Left kidney (tissue), 2 donors: Measurements from ENCODE around the gene SNX11. TPM values are rescaled to one million over a fixed set of nuclear protein-coding genes. Genes with fewer than 3 reads are reported as not detected.
A peak's percentile ranks its signal among the peaks of the same experiment; 100 is the strongest.

Experiments
- DNase-seq: peaks from one replicate; pipeline ENCODE4 v3.0.0-alpha.2; 2013
- polyA plus RNA-seq: library from polyadenylated mRNA; unstranded; fragments of 120-200 nt; gene quantifications from one replicate; pipeline ENCODE4 v1.2.1, GENCODE V29; 2013; ENCODE audit not compliant: insufficient read length

Gene SNX11
- polyA plus RNA-seq, 1 donor: 22.1 TPM

DNA sequence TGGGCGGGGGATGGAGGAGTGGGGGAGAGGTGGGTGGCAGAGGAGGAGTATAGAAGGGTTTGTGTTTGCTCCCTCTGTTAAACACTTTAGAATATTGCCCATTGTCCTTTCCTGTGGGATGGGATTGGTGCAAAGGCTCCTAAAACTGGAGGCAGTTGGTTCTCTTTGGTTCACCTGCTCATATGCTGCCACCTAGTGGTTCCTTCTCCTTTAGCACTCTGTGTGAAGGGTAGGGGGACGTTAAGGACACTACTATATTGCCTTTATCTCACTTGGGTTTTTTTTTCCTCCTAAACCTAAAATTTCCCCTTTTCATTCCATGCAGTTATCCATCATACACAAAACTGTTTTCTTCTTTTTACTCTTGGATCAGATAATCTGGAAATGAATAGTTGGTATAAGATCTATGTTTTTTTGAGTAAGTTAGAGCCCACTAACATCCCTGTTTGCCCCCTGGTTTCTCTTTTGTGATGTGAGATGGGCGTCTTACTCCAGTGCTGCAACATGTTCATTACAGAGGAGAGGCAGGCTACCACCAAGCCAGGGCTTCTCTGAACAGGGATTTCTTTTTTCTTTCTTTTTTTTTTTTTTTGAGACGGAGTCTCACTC, 23.8 kb downstream of the SNX11 start:
- peak; percentile 84 for DNase-seq

DNA sequence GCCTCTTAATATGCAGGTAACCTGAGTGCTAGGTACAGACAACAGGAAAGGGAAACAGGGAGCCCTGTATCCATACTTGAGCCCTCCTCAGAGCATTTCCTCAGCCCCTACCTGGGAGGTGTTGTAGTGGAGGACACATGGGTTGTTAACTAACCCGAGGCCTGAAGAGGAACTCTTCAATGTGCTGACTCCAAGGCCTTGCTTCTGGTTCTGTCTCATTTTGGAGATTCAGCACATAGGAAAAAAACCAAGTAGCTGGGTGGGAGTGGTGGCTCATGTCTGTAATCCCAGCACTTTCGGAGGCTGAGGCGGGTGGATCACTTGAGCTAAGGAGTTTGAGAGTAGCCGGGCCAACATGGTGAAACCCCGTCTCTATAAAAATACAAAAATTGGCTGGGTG, 24.8 kb downstream of the SNX11 start:
- no peak for DNase-seq

DNA sequence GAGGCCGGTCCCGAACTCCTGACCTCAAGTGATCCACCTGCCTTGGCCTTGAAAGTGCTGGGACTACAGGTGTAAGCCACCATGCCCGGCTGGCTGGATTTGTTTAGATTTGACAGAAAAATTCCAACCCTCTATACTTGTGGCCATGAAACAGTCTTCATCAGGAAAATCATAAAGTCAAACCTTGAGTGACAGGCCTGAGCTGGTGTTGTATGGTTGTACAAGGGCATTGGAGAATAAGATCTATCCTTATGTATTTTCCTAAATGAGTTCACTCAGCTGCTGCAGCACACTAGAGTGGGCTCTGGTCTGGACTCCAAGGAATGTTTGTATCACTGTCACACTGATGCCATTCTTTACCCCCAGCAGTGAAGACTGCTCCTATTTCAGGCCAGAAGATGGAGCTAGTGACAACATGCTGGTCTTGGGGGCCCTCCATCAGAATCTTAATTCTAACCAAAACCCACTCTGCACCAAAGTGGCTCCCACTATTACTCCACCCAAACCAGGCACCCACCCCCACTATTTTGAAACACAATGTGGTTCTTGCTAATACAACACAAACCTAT, 27.4 kb downstream of the SNX11 start:
- DNase-seq: no peak

DNA sequence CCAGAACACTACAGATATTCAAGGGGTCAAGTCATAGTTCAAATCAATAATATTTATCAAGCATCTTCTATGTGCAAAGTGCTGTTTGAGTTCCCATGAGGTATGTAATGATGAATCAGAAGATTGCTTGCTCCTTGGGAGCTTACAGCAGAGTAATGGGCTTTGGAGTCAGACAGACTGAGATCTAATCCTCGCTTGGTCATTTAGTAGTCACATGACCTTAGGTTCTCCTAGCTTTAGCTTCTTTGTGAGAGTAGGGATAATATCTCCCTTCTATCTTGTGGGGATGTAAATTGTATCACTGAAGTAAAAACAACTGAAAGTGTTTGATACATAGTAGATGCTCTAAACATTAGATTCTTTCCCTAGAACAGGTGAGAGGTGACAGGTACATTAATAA, 30.1 kb downstream of the SNX11 start:
- DNase-seq: no peak

DNA sequence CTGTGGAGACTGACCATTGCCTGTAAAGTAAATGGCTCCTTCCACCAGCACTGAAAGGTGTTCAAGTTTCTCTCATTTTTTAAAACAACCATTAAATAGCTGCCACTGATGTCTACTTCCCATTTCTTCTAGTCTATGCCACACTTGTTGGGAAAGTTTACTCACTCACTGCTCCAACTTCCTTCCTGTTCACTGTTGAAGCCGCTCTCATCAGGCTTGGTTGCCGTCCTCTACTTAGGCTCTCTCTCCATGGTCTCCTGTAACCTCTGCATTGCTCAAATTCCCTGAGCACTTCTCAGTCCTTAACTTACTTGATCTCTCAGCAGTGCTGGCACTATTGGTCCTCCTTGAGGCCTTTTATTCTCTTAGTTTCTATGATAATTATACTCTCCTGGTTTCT, 32.4 kb downstream of the SNX11 start:
- DNase-seq: no peak

DNA sequence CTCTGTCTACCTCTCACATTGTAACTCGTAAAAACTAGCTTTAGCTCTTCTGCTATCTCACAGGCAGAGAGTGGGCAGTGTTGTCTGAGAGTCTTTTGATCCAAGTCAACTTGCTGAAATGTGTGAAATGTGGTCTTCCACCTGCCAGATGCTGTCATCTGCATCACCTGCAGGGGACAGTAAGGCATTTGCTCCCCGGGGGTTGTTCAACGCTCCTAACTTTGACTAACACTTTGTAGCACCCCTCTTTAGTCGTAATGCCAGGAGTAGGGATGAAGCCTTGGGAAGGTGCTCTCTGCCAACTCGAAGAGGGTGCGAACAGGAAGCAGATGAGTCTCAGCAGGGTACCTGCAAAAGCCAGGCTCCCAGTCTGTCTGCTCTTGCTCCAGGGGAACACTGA, 36.1 kb downstream of the SNX11 start:
- no peak for DNase-seq

DNA sequence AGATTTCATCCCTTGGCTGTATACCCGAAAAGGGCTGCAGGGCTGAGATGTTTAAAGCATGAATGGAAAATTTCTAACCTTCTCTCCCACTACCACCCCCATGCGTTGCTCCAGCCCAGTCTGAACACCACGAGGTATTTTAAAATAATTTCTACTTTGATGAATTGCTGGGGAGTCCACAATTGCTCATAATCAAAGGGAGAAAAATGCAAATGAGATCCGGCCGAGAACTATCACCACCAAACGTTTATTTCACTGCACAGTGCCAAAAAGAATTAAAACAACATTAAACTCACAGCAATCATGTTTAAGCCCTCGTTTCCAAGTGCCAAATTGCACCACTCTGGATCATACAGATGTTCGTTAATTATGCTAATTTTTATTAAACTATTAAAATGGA, 36.7 kb downstream of the SNX11 start:
- no peak for DNase-seq

DNA sequence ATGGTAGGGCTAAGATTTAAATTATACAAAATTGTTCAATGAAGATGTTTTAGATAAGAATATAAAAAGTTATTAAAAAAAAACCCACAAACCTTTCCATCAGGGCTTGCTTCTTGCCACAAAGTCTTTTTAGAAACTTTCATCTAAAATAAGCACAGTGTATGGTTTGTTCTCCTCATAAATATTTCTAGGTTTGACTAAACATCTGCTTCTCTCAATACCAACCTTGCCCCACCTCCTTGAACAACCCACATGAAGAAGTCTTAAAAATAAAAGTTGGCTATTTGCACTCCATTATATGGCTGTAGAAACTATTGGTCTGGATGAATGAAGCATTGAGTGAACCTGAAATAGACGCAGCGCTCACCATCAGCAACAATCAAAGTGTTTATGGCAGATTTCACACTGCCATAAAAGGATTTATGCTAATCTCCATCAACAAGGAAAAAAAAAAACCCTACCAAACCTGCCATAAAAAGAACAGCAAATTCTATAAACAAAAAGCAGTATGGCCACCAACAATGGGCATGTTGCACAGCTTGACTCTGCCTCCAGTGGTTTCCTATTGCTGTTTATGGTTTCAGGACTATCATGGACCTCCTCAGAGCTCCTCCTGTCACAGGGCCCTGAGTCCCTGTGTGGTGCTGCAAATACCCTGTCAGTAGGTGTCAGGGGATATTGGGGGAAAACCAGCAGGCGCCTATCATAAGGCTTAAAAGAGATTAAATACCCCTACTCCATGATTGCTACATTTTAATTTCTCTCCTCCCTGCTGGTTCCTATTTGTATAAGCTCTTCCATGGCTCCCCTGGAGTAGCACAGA, 37.6 kb downstream of the SNX11 start:
- DNase-seq: no peak

DNA sequence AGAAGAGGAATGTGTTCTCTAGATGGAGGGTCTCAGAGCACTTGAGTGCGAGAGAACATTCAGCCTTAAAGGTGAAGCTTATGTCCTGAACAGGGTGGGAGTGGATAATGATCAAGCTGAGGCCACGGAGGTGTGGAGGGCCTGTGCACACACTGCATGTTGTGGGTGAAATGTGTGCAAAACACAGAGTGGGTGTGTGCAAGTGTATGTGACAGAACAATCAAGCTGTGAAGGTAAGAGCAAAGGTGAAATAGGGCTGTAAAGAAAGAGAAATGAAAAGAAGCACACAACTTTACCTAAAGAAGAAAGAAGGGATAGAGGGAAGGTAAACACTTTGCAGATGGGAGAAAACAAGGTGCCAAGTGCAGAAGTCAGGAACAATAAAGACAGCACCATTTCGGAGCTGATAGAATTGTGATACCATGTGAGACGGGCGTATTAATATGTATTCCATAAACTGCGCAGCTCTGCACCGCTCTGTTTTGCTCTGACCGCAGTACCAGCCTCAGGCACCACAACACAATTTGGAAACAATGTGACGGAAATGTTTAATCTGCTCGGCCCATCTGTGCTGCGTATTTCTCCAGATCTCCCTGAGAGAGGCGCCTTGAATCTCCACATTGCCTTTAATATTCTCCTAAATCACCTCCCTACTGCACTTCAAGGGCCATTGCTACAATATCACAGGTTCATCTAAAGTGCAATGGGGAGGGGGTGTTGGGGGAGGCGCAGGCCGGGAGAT, 40.6 kb downstream of the SNX11 start:
- no peak for DNase-seq

DNA sequence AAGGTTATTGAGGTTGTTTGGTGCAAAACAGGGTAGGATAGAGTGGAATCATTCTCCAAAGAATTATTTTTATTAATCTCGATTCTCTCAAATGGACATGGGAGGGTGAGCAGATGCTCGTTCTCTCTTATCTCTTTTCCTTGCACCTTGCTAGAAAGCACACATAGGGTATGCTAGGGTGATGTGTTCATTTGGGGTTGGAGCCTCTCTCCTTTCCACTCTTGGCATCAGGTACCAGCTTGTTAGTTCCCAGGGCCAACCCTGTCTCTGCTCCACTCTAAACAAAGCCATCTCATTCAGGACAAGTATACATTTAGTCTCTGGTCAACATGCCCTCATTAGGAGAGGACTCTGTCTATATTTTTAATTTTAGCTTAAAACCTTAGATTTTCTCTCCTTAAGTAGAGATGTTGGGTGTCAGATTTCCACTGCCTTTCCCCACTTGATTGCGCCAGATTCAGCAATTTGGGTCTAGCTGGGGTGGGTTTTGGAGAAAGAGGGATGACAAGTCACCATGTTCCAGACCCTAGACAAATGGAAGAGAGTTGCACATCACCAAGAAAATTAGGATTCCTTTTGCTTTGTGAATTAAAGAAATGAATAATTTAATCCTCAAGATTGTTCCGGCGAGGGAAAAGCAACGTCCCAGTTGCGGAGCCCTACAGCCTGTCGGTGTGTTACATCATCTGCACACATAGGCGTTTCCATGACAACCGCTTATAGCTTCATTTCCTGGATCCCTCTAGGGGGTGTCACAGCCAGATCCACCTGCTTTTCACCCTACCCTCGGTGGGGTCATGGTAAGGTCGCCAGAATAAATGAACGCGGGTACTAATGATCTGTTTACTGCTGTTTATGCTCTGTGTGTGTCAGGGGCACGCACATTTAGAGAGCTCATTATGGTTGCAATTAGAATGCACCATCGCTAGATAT, 41.6 kb downstream of the SNX11 start:
- peak; percentile 52 for DNase-seq

DNA sequence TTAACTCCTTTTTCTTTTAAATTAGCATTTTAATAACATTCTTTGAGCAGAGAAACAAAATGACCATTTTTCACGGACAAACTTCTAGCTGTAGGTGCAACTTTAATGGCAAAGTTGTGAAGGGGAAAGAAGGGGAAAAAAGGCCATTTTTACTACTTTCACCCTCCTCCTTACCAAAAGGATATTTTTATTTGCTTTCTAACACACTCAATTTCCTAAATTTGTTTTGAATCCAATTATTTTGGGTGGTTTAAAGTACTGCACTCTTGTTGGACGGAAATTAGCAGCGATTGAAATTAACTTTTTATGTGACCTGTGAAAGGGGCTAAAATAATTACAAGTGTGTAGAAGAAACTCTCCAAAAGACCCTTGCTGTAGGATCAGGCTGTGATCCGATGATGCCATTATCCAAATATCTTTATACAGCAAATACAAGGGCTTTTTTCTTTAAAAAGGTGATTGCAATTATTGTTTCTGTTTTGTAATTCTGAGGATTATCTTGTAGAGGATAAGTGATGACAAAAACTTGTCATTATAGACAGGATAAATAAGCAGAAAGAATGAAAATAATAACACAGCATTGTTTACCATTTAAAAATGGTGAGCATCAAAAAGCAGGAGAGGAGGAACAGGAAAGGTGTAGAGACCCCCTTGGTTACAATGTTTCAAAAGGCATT, 42.4 kb downstream of the SNX11 start:
- no peak for DNase-seq

DNA sequence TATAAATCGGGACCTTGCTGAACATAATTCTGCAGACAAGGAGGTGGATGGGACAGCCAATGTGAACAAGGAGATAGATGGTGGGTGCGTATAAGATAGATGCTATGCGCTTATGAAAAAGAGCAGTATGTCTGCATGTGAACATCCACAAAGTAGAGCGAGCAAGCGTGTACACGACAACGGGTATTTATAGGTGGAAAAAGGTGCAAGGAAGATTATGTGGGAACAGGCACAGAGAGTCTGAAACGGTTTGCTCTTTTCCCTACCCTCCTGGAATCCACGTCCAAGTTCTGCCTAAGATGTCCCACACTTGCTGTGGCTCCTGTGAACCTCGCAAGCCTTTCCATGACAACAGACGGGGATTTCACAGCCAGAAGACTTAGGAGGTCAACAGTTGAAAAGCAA, 43.0 kb downstream of the SNX11 start:
- DNase-seq: no peak

DNA sequence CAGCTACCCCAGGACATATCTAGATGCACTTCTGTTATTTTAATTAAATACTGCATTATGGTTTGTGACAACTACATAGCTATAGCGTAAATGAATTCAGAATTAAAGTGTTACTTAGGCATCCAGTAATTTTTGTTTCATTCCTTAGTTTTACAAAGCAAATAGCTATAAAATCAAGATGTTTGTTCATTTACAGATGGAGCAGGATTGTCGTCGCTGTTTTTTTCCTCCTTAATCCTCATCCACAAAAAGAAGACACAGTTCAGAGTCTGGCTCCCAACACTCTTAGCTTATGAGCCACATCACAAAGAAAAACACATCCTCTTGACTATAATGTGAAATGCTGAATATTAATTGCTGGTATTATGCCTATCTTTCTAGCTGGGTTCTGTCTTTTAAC, 43.7 kb downstream of the SNX11 start:
- DNase-seq: no peak

DNA sequence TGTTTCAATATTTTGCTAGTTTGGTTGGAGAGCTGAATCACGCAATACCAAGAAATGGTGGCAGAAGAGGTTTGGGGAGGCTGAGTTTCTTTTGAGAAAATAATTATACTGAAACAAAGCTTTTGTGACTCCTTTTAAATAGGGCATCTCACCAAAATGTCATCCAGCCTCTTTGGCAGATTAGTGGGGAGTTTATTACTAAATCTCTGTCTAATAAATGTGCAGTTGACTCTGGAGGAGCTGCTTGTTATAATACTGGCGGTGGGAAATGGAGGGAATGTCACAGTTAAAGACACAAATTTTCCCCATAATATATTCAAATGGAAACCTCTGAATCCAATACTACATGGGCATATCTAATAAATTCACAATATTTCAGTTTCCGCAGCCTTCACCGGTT, 44.7 kb downstream of the SNX11 start:
- no peak for DNase-seq

DNA sequence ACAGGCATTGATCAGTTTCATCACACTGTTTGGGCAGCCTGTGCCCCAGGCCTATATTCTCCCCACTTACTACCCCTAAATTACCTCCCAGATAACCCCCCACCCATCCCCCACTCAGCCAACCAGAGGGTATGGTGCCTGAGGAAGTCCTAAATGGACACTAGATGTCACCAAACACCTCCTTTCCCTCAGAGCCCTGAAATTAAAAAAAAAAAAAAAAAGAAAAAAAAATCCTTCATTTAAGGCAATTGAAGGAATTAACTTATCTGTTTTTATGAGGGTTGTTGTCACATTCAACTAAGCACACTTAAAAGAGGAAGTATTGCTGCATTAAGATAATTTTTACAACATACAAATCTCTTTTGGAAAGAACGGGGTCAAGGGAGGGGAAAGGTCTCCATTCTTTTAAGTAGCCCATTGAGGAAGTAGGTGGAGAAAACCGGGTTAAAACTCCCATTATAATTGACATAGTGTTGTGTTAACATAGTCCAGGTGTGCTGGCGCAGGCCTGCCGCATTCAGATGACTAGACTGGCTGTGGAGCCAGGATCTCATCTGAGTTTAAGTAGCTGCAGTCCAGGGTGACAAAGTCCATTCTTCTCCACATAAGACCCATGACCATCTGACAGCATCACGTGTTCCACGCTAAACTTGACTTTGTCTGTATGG, 46.3 kb downstream of the SNX11 start:
- peak; percentile 50 for DNase-seq

DNA sequence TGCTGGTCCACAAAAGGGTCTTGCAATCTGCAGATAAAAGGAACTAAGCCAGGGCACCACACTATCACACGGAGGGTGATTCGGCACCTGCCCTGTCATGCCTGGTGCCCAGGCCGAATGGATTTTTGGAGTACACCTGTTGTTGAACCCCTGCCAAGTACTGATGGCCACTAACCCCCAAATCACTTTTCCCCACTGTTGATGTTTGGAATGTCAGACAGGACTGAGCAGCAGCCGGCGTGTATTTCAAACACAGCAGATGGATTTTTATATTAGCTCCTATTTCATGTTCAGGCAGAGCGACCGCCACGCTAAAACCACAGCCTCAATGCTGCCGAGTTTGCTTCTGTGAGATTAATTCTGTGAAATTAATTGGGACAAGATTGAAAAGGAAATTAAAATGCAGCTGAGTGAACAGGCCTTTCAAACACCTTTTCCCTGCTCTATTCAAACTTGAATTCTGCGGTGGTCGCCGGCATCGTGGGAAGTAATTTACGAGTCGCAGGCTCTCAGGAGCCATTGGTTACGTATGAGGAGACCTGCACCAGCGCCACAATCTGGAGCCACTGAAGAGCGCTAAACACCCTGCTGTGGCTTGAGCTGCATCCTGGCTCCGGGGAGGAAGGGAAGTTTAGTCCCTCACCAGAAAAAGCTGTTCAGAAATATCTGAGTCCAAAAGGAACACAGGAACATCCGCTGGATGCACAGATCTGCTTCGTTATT, 48.5 kb downstream of the SNX11 start:
- DNase-seq: no peak

DNA sequence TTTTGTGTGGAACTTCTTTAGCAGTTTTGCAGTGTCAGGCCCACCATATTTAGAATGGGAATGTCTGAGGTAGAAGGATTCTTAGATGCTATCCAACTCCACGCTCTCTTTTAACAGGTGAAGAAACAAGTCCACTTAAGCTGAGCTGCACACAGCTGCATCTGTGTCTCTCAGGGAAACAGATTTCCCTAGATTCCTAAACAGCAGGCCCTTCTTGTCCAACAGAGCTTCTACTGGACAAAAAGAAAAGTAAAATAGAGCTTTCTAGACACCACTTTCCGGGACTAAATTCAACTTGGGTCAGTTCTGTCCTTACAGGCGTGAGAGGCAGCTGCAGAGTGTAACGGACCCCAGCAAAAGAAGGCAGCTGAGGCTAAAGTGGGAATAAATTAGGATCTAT, 51.7 kb downstream of the SNX11 start:
- no peak for DNase-seq

DNA sequence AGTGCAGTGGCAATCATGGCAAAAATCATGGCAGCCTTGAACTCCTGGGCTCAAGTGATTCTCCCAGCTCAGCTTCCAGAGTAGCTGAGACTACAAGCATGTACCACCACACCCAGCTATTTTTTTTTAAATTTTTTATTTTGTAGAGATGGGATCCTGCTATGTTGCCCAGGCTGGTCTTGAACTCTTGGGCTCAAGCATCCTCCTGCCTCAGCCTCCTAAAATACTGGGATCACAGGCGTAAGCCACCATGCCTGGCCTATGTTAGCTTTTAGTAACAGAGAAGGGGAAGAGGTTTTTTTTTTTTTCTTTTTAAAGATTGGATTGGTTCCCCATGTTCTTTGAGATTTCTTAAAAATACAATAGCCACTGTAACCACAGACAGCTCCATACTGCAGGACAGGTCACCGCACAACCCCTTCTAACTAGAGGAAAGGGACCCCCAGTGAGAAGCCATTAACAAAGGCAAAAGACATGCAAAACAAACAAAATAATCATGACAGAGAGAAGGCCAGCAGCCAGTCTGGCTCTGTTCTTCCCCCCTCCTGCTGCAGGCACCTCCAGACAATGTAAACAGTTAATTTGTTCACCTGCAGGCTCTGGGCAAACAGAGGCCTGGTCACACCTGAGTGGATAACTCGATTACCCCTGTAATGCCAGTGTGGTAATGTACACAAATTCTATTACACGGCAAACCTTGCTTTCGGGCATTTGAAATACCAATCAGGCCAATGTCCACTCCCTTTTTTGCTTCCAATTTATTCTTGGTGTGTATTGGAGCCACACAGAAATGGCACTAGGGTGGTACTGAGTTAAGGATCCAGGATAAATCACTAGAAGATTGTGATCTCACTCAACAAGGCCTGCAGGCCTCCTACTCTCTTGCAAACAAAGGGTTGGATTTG, 52.9 kb downstream of the SNX11 start:
- no peak for DNase-seq
